H9 (cell line): Measurements from ENCODE around the gene GIMAP7. TPM values are rescaled to one million over a fixed set of nuclear protein-coding genes. Genes with fewer than 3 reads are reported as not detected.

Experiments
- DNase-seq: peaks from one replicate; pipeline ENCODE4 v3.0.0-alpha.2; 2017
- H2AFZ ChIP-seq: one replicate; pipeline ENCODE4 v1.6.1; 2013; ENCODE audit warnings: mild to moderate bottlenecking, low read length, control low read depth, moderate library complexity
- H2AK5ac ChIP-seq: 2 replicates; pipeline ENCODE4 v1.6.1; 2013; ENCODE audit warnings: low read length, control low read depth, mixed read lengths; ENCODE audit not compliant: insufficient read length
- H2BK120ac ChIP-seq: one replicate; pipeline ENCODE4 v1.6.1; 2013; ENCODE audit warnings: low read depth, mild to moderate bottlenecking, low read length, control low read depth, inconsistent platforms; ENCODE audit not compliant: poor library complexity, severe bottlenecking
- H2BK12ac ChIP-seq: 2 replicates; pipeline ENCODE4 v1.6.1; 2013; ENCODE audit warnings: low read length, control low read depth, mixed read lengths, low read depth; ENCODE audit not compliant: insufficient read length
- H2BK15ac ChIP-seq: 2 replicates; pipeline ENCODE4 v1.6.1; 2013; ENCODE audit warnings: low read depth, low read length, control low read depth
- H2BK20ac ChIP-seq: one replicate; pipeline ENCODE4 v1.6.1; 2013; ENCODE audit warnings: low read depth, mild to moderate bottlenecking, low read length, control low read depth, inconsistent platforms; ENCODE audit not compliant: poor library complexity, severe bottlenecking
- H2BK5ac ChIP-seq: 2 replicates; pipeline ENCODE4 v1.6.1; 2013; ENCODE audit warnings: low read length, control low read depth, mixed read lengths; ENCODE audit not compliant: insufficient read length
- H3K14ac ChIP-seq: 2 replicates; pipeline ENCODE4 v1.6.1; 2013; ENCODE audit warnings: low read length, control low read depth; ENCODE audit not compliant: insufficient read depth
- H3K18ac ChIP-seq: 2 replicates; pipeline ENCODE4 v1.6.1; 2013; ENCODE audit warnings: low read depth, mild to moderate bottlenecking, mixed read lengths, low read length, control low read depth; ENCODE audit not compliant: insufficient read length
- H3K23ac ChIP-seq: 2 replicates; pipeline ENCODE4 v1.6.1; 2013; ENCODE audit warnings: low read length, control low read depth, mixed read lengths, low read depth; ENCODE audit not compliant: insufficient read length
- H3K23me2 ChIP-seq: 2 replicates; pipeline ENCODE4 v1.6.1; 2013; ENCODE audit warnings: low read depth, mild to moderate bottlenecking, mixed read lengths, low read length, control low read depth; ENCODE audit not compliant: insufficient read length, poor library complexity, severe bottlenecking
- H3K27ac ChIP-seq: 2 replicates; pipeline ENCODE4 v1.5.1; 2013; ENCODE audit warnings: low read length, control low read depth, mixed read lengths, low read depth; ENCODE audit not compliant: insufficient read length
- H3K27me3 ChIP-seq: 2 replicates; pipeline ENCODE4 v1.6.1; 2013; ENCODE audit warnings: low read length, control low read depth, inconsistent platforms; ENCODE audit not compliant: insufficient read depth
- H3K4ac ChIP-seq: 2 replicates; pipeline ENCODE4 v1.6.1; 2013; ENCODE audit warnings: low read depth, mild to moderate bottlenecking, control low read depth, inconsistent platforms, low read length, moderate library complexity
- H3K4me1 ChIP-seq: 2 replicates; pipeline ENCODE4 v1.6.1; 2013; ENCODE audit warnings: low read length, control low read depth, inconsistent platforms; ENCODE audit not compliant: insufficient read depth
- H3K4me2 ChIP-seq: 2 replicates; pipeline ENCODE4 v1.6.1; 2013; ENCODE audit warnings: low read length, control low read depth, mixed read lengths; ENCODE audit not compliant: insufficient read length, insufficient read depth
- H3K56ac ChIP-seq: 2 replicates; pipeline ENCODE4 v1.6.1; 2013; ENCODE audit warnings: low read depth, mild to moderate bottlenecking, mixed read lengths, low read length, control low read depth; ENCODE audit not compliant: insufficient read length
- H3K79me1 ChIP-seq: 2 replicates; pipeline ENCODE4 v1.6.1; 2013; ENCODE audit warnings: low read depth, mild to moderate bottlenecking, moderate library complexity, low read length, control low read depth, inconsistent platforms; ENCODE audit not compliant: insufficient read depth, poor library complexity, severe bottlenecking
- H3K79me2 ChIP-seq: 2 replicates; pipeline ENCODE4 v1.6.1; 2013; ENCODE audit warnings: low read length, control low read depth, inconsistent platforms; ENCODE audit not compliant: insufficient read depth
- H3K9ac ChIP-seq: 2 replicates; pipeline ENCODE4 v1.6.1; 2013; ENCODE audit warnings: low read length, control low read depth, mixed read lengths; ENCODE audit not compliant: insufficient read length; ENCODE audit errors: extremely low read depth
- H3K9me3 ChIP-seq: one replicate; pipeline ENCODE4 v1.6.1; 2013; ENCODE audit warnings: low read depth, low read length, inconsistent platforms; ENCODE audit not compliant: control insufficient read depth
- H3T11ph ChIP-seq: one replicate; pipeline ENCODE4 v1.6.1; 2013; ENCODE audit warnings: mild to moderate bottlenecking, low read length, control low read depth, inconsistent platforms
- H4K20me1 ChIP-seq: one replicate; pipeline ENCODE4 v1.6.1; 2013; ENCODE audit not compliant: control insufficient read depth, insufficient read length, insufficient read depth
- H4K5ac ChIP-seq: 2 replicates; pipeline ENCODE4 v1.6.1; 2013; ENCODE audit warnings: low read depth, mild to moderate bottlenecking, mixed read lengths, low read length, control low read depth; ENCODE audit not compliant: insufficient read length
- H4K8ac ChIP-seq: replicated peaks from 2 replicates; pipeline ENCODE4 v1.6.1; 2013; ENCODE audit warnings: low read length, control low read depth, mixed read lengths, low read depth; ENCODE audit not compliant: insufficient read length
- H4K91ac ChIP-seq: 2 replicates; pipeline ENCODE4 v1.6.1; 2013; ENCODE audit warnings: low read depth, mild to moderate bottlenecking, moderate library complexity, mixed read lengths, low read length, control low read depth; ENCODE audit not compliant: insufficient read length
- H3K27ac Mint-ChIP-seq, 3 experiments: 2 replicates in 2 of 3; 3 replicates in 1 of 3; pipeline ENCODE4 v1.8.0; 2020 to 2021; ENCODE audit warnings: mixed read lengths in 3 of 3, mild to moderate bottlenecking in 1 of 3, moderate library complexity in 1 of 3
- H3K27me3 Mint-ChIP-seq: 2 replicates; pipeline ENCODE4 v1.8.0; 2021; ENCODE audit warnings: low read depth, mild to moderate bottlenecking, moderate library complexity, mixed read lengths
- H3K36me3 Mint-ChIP-seq, 3 experiments: 2 replicates in 2 of 3; 3 replicates in 1 of 3; pipeline ENCODE4 v1.8.0; 2020 to 2021; ENCODE audit warnings: low read depth in 3 of 3, mixed read lengths in 3 of 3; ENCODE audit not compliant: insufficient read depth in 1 of 3
- H3K4me1 Mint-ChIP-seq, 2 experiments: 2 replicates each; pipeline ENCODE4 v1.8.0; 2020; ENCODE audit warnings: mixed read lengths in 2 of 2
- H3K4me3 Mint-ChIP-seq, 2 experiments: 2 replicates in 1 of 2; 3 replicates in 1 of 2; pipeline ENCODE4 v1.8.0; 2020 to 2021; ENCODE audit warnings: mild to moderate bottlenecking in 2 of 2, mixed read lengths in 2 of 2, moderate library complexity in 1 of 2
- H3K9me3 Mint-ChIP-seq, 2 experiments: 2 replicates in 1 of 2; 3 replicates in 1 of 2; pipeline ENCODE4 v1.8.0; 2020; ENCODE audit warnings: mild to moderate bottlenecking in 2 of 2, mixed read lengths in 2 of 2, moderate library complexity in 1 of 2
- CTCF ChIP-seq: fragments of 200-600 bp; sonication (generic); conservative IDR thresholded peaks from 3 replicates; pipeline ENCODE4 v1.8.0; 2021; ENCODE audit warnings: antibody characterized with exemption, mild to moderate bottlenecking
- WGBS: extraction: QIAGEN DNeasy Blood & Tissue Kit; methylation state at CpG from one replicate; pipeline ENCODE4 v1.1.7; 2013; ENCODE audit warnings: missing lambda C conversion rate, low lambda C conversion rate, mixed read lengths; ENCODE audit not compliant: insufficient read length; ENCODE audit errors: extremely low coverage; 5-methylcytosine and 5-hydroxymethylcytosine counted together
- total RNA-seq: library from RNA; stranded (reverse); gene quantifications from 2 replicates; pipeline ENCODE4 v1.2.1, GENCODE V29; 2021

The GIMAP7 gene
- total RNA-seq, 1 experiment from 2014 or later: not detected

- Histone ChIP-seq H3K18ac (no peak overlapping the region), H2BK12ac (no peak overlapping the region), H2AFZ (no peak overlapping the region), H3K79me1 (no peaks in the 10 kb centered on the region), H3K14ac (no peak overlapping the region), H3K23ac (no peak overlapping the region), H4K20me1 (no peaks in the 10 kb centered on the region), H2BK120ac (no peak overlapping the region), H4K91ac (no peak overlapping the region), H3K9ac (no peak overlapping the region), H3T11ph (no peak overlapping the region), H3K56ac (no peak overlapping the region), H2BK20ac (no peak overlapping the region), H3K4me2 (no peak overlapping the region), H4K8ac (no peak overlapping the region), H3K27ac (no peak overlapping the region), H3K9me3 (no peaks in the 10 kb centered on the region), H3K23me2 (no peaks in the 10 kb centered on the region), H3K4me1 (peaks cover 7% of the 10 kb centered on the region; the same call in 1 of the 2 replicates), H3K4ac (no peak overlapping the region), H2AK5ac (no peak overlapping the region), H4K5ac (no peak overlapping the region), H2BK5ac (no peak overlapping the region), H2BK15ac (no peak overlapping the region), H3K27me3 (no peaks in the 10 kb centered on the region), H3K79me2 (no peaks in the 10 kb centered on the region)
- H3K27ac Mint-ChIP-seq: no peak overlapping the region
- no peaks in the 10 kb centered on the region for H3K36me3 Mint-ChIP-seq
- no peak overlapping the region for H3K4me3 Mint-ChIP-seq
- TF ChIP-seq CTCF: no peak
- WGBS: no CpG with 5 or more reads among the region's 2 CpGs
- H3K9me3 Mint-ChIP-seq: no peaks in the 10 kb centered on the region; a peak in 1 of 5 replicates
- peaks cover 34 to 38% of the 10 kb centered on the region in 2 experiments for H3K4me1 Mint-ChIP-seq
- no peak for DNase-seq
- peaks cover 34% of the 10 kb centered on the region for H3K27me3 Mint-ChIP-seq
Measured at GRCh38 chr7:150568714-150569113, 54.0 kb downstream of the GIMAP7 start.
